Measurements from ENCODE around the gene TJAP1.
"Not testable (repeated sequence)": the region's sequence is repeated elsewhere in the genome, so short reads cannot be mapped to it uniquely, and the experiment has no call there.

TJAP1 gene

DNA sequence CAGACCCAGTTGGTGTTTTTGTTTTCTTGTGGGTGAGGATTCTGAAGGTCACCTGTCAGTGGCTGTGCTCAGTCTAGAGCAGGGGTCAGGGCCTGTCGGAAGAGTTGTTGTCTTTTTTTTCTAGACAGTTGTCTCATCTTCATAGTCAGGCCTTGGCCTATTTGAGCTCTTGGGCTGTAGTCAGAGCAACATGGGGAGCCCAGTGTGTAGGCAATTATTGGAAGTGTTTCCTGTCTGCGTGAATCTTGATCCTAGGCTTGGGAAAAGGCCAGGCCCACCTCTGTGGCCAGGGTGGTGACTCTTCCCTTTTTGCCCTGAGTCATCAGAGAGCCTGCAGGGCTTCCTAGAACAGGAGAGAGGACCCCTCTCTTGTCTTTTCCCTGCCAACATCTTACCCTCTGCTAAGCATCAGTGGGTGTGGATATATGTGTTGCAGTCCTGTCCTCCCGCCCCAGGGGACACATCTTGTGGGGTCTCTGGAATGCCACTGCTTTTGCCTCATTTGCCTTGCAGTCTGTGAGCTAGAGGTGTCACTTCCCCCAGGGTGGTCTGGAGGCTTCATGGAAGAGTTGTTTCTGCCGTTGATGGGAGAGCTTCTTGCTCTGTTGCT lies 11.4 kb downstream of the TJAP1 start:
- no peak for DNase-seq

- DNase-seq = no peak
Observed at GRCh38 chr6:43489277-43490072, 12.1 kb downstream of the TJAP1 start.

DNA sequence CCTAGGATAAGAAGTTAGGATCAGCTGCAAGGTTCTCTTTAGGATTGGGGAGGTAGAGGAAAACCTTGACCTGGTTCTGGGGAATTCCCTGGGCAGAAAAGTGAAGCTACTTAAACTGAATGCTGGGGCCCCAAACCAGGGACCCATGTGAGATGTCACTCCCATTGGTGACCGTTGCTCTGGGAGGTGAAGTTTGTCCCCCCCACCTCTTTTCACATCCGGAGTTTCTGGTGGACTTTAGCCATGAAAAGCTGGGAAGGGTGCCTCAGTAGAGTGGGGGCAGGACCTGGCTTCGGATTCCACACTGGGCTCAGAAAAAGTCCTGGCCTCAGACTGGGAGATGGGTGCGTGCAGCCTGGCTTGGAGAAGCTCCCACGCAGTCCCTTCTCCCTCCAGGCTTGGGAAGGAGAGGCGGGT lies 13.2 kb downstream of the TJAP1 start:
- no peak for DNase-seq

- DNase-seq = no peak
Observed at GRCh38 chr6:43491750-43492661, 14.6 kb downstream of the TJAP1 start.

DNA sequence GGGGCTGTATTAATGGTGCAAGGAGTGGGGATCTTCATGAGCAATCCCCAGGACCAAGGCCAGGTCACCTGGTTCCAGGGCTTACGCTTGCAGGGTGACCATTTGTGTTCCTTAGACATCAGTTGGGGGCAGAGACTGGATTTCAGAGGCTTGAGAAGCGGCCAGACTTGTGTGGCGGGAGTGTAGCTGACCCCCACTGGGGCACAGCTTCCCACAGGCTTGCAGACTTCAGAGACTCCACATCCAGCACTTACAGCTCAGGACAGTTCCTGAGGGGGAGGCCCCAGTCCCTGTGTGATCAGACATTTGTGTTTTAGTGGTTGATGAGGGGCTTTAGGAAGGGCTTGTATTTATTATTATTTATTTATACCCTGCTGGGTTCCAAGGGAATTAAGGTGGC lies 15.3 kb downstream of the TJAP1 start:
- no peak for DNase-seq

DNA sequence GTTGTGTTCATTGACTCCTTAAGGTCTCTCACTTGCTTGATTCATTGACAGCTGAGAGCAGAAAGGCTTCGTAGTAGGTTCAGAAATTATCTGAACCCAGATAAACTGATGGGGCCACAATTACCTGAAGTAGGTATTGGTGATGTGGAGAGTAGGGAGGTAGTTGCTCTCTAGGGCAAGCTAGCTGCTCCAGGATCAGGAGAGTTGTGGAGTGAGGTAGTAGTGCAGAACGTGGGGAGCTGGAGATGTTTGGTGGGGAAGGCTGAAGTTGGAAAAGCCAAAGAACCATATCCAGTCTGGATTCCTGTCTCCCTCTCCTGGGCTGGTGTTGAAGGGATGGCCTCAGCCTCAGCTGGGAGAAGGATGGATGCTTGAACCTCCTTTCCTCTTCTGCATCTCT lies 15.9 kb downstream of the TJAP1 start:
- no peak for DNase-seq

- DNase-seq = no peak
Observed at GRCh38 chr6:43493833-43494232, 16.5 kb downstream of the TJAP1 start.

- no peak for DNase-seq
Observed at GRCh38 chr6:43494321-43494720, 17.0 kb downstream of the TJAP1 start.

DNA sequence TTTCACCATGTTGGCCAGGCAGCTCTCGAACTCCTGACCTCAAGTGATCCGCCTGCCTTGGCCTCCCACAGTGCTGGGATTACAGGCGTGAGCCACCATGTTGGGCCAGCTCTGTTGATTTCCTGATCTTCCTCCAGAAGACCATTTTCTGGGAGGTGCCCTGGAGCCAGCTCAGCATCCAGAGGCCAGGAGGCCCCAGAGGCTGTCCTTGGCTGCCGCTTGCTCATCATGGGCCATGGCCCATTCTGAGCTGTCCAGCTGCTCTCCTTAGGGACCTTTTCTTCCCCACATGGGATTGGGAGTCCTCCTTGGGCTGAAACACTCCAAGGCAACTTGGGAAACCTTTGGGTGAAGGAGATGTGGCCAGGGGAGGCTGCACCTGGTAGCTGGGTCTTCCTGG lies 17.4 kb downstream of the TJAP1 start:
- DNase-seq = no peak

DNA sequence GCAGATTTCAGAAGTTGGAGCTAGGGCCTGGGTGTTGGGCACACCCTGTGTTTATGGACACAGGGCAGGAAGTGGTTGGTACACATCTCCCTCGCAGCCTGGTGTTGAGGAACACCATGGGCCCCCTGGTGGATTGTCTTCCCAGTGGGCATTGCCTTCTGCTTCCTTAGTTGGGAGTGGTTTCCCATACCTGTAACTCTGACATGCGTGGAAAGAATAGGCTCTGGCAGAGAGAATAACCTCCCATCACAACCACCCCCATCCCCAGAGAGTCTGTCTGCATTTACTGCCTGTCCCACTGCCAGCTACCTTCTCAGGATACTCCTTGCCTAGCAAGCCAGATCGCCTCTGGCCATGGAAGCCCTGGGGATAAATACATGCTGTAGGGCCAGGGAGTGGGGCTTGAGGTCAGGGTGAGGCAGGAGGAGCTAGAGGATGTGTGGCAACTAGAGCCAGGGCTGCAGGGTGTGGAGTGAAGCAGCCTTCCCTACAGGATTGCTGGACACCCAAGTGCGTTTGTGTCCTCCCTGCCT lies 18.1 kb downstream of the TJAP1 start:
- DNase-seq = no peak

DNA sequence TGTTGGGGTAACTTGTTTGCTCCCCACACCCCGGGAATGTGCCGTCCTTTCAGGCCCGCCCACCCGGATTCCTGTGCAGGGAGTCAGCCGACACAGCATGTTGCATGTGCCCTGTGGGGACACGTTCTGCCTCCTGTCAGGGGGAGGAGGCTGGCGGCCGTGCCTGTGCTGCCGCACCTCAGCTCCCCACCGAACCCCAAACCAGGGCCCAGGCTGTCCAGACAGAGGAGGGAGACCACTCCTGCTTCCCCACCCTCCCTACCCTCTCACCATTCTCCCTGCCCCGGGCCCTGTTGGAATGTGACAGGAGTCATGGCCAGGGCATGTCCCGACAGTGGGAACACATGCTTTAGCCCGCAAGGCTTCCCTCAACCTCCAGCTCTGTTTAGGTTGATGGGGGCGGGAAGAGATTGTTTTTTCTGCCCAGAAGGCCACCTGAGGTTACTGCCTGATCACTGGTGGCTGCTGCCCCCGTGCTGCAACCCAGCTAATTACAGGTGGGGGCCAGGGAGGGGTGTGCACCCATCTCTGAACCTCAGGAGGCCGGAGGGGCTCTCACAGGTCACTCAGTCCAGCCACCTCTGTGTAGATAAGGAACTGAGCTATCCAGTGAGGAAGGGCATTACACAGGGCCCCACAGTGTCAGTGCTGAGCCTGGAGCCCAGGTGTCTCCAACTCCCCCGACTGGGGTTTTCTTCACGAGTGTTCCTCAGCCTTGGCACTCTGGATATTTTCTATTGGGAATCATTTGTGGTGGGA lies 19.2 kb downstream of the TJAP1 start:
- DNase-seq = no peak

DNA sequence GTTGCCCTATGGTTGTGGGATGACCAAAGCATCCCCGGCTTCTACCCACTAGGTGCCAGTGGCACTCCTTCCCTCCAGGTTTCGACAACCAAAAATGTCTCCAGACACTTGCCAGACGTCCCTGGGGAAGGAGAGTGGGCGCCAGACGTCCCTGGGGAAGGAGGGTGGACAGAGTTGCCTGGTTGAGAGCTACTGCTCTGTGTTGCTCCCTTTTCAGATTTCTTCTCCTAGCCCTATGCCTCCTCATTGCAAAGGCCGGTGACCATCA lies 19.7 kb downstream of the TJAP1 start:
- DNase-seq = no peak

DNA sequence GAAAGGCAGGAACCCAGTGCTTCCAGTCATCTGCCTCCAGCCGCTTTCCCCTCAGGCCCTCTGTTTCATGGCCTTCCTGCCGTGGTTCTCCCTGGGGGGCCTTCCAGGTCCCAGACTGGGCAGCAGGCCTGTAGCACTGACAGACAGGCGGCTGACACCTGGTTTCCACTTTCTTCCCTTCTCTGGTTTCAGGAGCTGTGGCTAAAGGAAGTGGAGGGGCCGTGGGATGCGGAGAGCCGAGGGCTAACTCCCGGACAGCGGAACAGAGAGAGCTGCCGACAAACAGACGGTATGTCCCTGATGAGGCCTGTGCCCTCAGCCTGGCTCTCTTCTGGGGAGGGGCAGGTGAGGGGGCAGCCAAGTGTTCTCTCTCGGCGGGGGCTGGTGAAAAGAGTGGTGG lies 20.3 kb downstream of the TJAP1 start:
- no peak for DNase-seq

- not testable (repeated sequence) for DNase-seq
Observed at GRCh38 chr6:43498291-43498690, 20.9 kb downstream of the TJAP1 start.

DNA sequence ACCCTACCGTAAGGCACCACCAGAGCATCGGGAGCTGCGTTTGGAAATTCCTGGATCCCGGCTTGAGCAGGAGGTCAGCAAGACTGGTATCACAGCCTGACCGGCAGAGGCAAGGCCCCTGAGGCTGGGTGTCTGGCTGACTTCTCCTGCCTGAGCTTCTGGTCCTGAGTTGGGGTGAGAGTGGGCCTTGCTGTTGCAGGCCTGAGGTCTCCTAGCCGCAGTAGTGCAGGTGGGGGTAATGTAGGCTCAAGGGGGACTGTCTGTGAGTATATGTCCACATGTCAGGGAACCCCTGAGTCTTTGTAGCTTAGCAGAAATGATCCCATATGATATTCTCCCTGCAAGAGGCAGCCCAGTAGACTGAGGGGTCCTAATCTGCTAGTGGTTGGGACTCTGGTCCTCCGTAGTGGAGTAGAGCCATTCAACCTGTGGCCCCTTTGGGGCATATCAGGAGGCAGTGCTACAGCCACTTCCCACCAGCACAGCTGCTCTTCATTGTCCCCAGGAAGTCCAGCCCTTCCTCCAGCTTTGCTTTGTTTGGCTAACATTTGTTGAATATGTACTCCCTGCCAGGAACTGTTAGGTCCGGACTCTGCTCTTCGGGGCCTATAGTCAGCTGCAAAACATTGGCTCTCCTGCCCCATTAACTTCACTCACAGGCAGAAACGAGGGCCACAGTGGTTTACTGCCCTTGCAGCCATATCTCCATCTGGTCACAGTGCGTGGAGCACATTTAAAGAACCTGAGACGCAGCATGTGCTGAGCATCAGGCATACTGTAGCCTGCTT lies 21.9 kb downstream of the TJAP1 start:
- DNase-seq = no peak

DNA sequence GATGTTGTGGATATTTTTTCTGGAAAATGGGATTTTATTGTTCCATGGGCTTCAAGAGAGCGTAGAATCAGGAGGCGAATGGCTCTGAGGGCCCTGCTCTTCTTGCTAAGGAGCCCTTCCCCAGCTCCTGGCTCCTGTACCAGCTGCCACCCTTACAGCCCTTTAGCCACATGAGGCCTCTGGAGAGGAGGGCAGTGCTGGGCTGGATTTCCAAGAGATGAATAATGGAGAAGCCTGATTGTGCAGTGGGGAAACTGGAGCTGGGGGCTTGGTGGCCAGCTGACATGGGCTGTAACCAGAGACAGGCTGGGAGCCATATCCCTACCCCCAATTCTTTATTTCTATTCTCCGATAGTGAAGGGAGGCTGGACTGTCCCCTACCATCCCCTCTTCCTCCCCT lies 23.6 kb downstream of the TJAP1 start:
- DNase-seq = no peak

DNA sequence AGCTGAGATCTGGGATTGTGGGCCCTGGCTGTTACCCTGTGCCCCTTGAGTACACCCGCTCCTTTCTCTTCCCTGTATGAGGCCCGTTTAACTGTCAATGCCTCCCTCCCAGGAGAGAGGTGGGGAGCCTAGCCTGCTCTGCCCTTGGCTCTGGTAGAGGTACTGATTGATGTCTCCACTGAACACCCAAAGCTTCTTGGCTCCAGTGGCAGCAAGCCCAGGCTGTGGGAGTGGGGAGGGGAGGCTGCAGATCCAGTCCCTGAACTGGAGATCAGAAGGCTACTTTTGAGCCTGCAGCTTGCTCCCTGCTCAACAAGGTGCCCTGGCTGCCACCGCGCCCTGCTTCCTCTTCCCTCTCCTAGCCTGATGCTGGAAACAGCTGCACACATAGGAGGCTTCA lies 25.3 kb downstream of the TJAP1 start:
- DNase-seq = no peak

- DNase-seq = no peak
Observed at GRCh38 chr6:43503443-43503842, 26.1 kb downstream of the TJAP1 start.

GRCh38 chr6:43504756-43505593 lies 27.6 kb downstream of the TJAP1 start:
- DNase-seq = no peak

- DNase-seq = no peak
Observed at GRCh38 chr6:43505718-43506117, 28.3 kb downstream of the TJAP1 start.

DNA sequence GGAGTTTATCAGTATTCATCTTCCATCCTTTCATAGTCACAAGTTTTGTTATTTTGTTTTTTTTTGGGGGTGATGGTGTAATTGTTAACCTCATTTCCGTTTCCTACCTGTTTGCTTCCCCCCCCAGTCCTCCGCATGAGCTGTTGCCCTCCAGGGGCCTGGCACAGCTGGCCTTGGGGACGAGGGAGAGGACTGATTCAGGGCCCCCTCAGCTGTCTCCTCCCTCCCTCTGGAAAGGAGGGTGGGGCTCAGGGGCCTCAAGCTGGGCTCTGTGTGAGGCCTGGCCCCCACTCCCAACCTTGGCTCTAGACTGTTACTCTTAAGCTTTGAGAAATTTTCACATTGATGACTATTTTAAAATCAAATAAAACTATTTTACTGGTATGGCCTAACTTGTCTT lies 28.8 kb downstream of the TJAP1 start:
- DNase-seq = no peak
